ENCODE results near the gene SLC16A2.
A peak's percentile ranks its signal among the peaks of the same experiment; 100 is the strongest.

The SLC16A2 gene

GRCh38 chrX:74545880-74546523, 124.7 kb downstream of the SLC16A2 start:
- DNase-seq = no peak

GRCh38 chrX:74546984-74547383, 125.7 kb downstream of the SLC16A2 start:
- DNase-seq = no peak

GRCh38 chrX:74550295-74550802, 129.1 kb downstream of the SLC16A2 start:
- peak; percentile 82 to 86 for DNase-seq

GRCh38 chrX:74551934-74552333, 130.6 kb downstream of the SLC16A2 start:
- no peak for DNase-seq

- DNase-seq = no peak
Observed at GRCh38 chrX:74557378-74557777, 136.1 kb downstream of the SLC16A2 start.

- DNase-seq = no peak
Observed at GRCh38 chrX:74578137-74578536, 156.8 kb downstream of the SLC16A2 start.

GRCh38 chrX:74579597-74580198, 158.4 kb downstream of the SLC16A2 start:
- DNase-seq = no peak
